ENCODE results near the gene USP54. TPM values are rescaled to one million over a fixed set of nuclear protein-coding genes. Genes with fewer than 3 reads are reported as not detected.

The USP54 gene
- total RNA-seq, 1 experiment from 2014 or later: 45.8 TPM

- no peak for TF ChIP-seq CTCF (IDR thresholded peaks at IDR 0.05; ENCODE audit: insufficient read depth in 1 of 2, low read depth in 1 of 2, low read length in 1 of 2, severe bottlenecking in 1 of 2, unreplicated experiment in 1 of 2)
- Mint-ChIP-seq H3K27ac (ENCODE audit: unreplicated experiment) (no peak overlapping the region), H3K4me3 (ENCODE audit: unreplicated experiment) (no peak overlapping the region), H3K27me3 (ENCODE audit: insufficient read depth, unreplicated experiment) (no peaks in the 10 kb centered on the region), H3K36me3 (ENCODE audit: insufficient read depth, unreplicated experiment) (no peaks in the 10 kb centered on the region), H3K4me1 (ENCODE audit: low read depth, unreplicated experiment) (peaks cover 8% of the 10 kb centered on the region), H3K9me3 (ENCODE audit: unreplicated experiment) (no peaks in the 10 kb centered on the region)
- H3K36me3 ChIP-seq (ENCODE audit: control insufficient read depth, insufficient read depth, low read length): no peaks in the 10 kb centered on the region
- no peak overlapping the region for H3K4me3 ChIP-seq (ENCODE audit: low read depth, low read length)
- no peaks in the 10 kb centered on the region for H3K27me3 ChIP-seq (replicated peaks; ENCODE audit: control insufficient read depth, insufficient read depth, low read length)
- intact Hi-C loops (cut with micrococcal nuclease; ENCODE audit: unreplicated experiment): no loop called here
- H3K4me1 ChIP-seq: no peaks in the 10 kb centered on the region; the same call in none of the 2 replicates
- POLR2A ChIA-PET: no interaction called here
- CTCF ChIA-PET: no interaction called here
- no TSS peak for BruUV-seq (replicated peaks)
- no peak for DNase-seq
- no peaks in the 10 kb centered on the region for H3K9me3 ChIP-seq
These were observed 36.4 kb downstream of the USP54 start for GRCh38 chr10:73554721-73555120.

GRCh38 chr10:73553761-73554160, 37.4 kb downstream of the USP54 start:
- no peak overlapping the region for H3K27ac Mint-ChIP-seq (ENCODE audit: unreplicated experiment)
- H3K36me3 ChIP-seq (ENCODE audit: control insufficient read depth, insufficient read depth, low read length): no peaks in the 10 kb centered on the region
- H3K9me3 Mint-ChIP-seq (ENCODE audit: unreplicated experiment): no peaks in the 10 kb centered on the region
- no peaks in the 10 kb centered on the region for H3K9me3 ChIP-seq
- H3K4me3 ChIP-seq (ENCODE audit: low read depth, low read length): no peak overlapping the region
- CTCF ChIA-PET: interaction anchor here (0.6 kb wide), 1 partner anchor 11 kb away, joined by 8 read pairs; no protein-coding TSS in a partner anchor
- TF ChIP-seq CTCF (IDR thresholded peaks at IDR 0.05; ENCODE audit: insufficient read depth in 1 of 2, low read depth in 1 of 2, low read length in 1 of 2, severe bottlenecking in 1 of 2, unreplicated experiment in 1 of 2): no peak
- no peaks in the 10 kb centered on the region for H3K27me3 Mint-ChIP-seq (ENCODE audit: insufficient read depth, unreplicated experiment)
- no peaks in the 10 kb centered on the region for H3K36me3 Mint-ChIP-seq (ENCODE audit: insufficient read depth, unreplicated experiment)
- no peak overlapping the region for H3K4me3 Mint-ChIP-seq (ENCODE audit: unreplicated experiment)
- DNase-seq: no peak
- POLR2A ChIA-PET: no interaction called here
- H3K27me3 ChIP-seq (replicated peaks; ENCODE audit: control insufficient read depth, insufficient read depth, low read length): no peaks in the 10 kb centered on the region
- no peaks in the 10 kb centered on the region; the same call in none of the 2 replicates for H3K4me1 ChIP-seq
- H3K4me1 Mint-ChIP-seq (ENCODE audit: low read depth, unreplicated experiment): peaks cover 8% of the 10 kb centered on the region
- intact Hi-C loops (cut with micrococcal nuclease; ENCODE audit: unreplicated experiment): no loop called here
- BruUV-seq (replicated peaks): no TSS peak

- no peak for DNase-seq
- H3K4me3 ChIP-seq (ENCODE audit: low read depth, low read length): no peak overlapping the region
- H3K36me3 ChIP-seq (ENCODE audit: control insufficient read depth, insufficient read depth, low read length): no peaks in the 10 kb centered on the region
- Mint-ChIP-seq H3K4me3 (ENCODE audit: unreplicated experiment) (no peak overlapping the region), H3K36me3 (ENCODE audit: insufficient read depth, unreplicated experiment) (no peaks in the 10 kb centered on the region), H3K4me1 (ENCODE audit: low read depth, unreplicated experiment) (peaks cover 8% of the 10 kb centered on the region), H3K9me3 (ENCODE audit: unreplicated experiment) (no peaks in the 10 kb centered on the region), H3K27ac (ENCODE audit: unreplicated experiment) (no peak overlapping the region), H3K27me3 (ENCODE audit: insufficient read depth, unreplicated experiment) (no peaks in the 10 kb centered on the region)
- no TSS peak for BruUV-seq (replicated peaks)
- TF ChIP-seq CTCF (IDR thresholded peaks at IDR 0.05; ENCODE audit: insufficient read depth in 1 of 2, low read depth in 1 of 2, low read length in 1 of 2, severe bottlenecking in 1 of 2, unreplicated experiment in 1 of 2): no peak
- CTCF ChIA-PET: interaction anchor here (0.6 to 1.2 kb wide), 3 partner anchors 11 to 69 kb away, joined by 3 to 8 read pairs (median 4); no protein-coding TSS in a partner anchor
- intact Hi-C loops (cut with micrococcal nuclease; ENCODE audit: unreplicated experiment): no loop called here
- no peaks in the 10 kb centered on the region for H3K27me3 ChIP-seq (replicated peaks; ENCODE audit: control insufficient read depth, insufficient read depth, low read length)
- no peaks in the 10 kb centered on the region; the same call in none of the 2 replicates for H3K4me1 ChIP-seq
- POLR2A ChIA-PET: no interaction called here
- H3K9me3 ChIP-seq: no peaks in the 10 kb centered on the region
These were observed 38.1 kb downstream of the USP54 start for GRCh38 chr10:73552819-73553715.

Data from Caco-2 (cell line).